ENCODE results near the gene NPR1. TPM values are rescaled to one million over a fixed set of nuclear protein-coding genes. Genes with fewer than 3 reads are reported as not detected.
A peak's percentile ranks its signal among the peaks of the same experiment; 100 is the strongest.
"Not testable (repeated sequence)": the region's sequence is repeated elsewhere in the genome, so short reads cannot be mapped to it uniquely, and the experiment has no call there.

NPR1 gene
- total and polyA plus RNA-seq, 2 experiments from 2014 or later, result 0.19 TPM; not detected in 1

GRCh38 chr1:153663211-153663610, 15.3 kb upstream of the NPR1 start:
- Histone ChIP-seq H3K9ac (no peak overlapping the region), H3K9me3 (ENCODE audit: low read depth) (no peaks in the 10 kb centered on the region), H3K27me3 (replicated peaks; ENCODE audit: insufficient read depth) (no peaks in the 10 kb centered on the region), H3K36me3 (ENCODE audit: low read depth) (peaks cover 73% of the 10 kb centered on the region), H2AFZ (no peak overlapping the region), H3K4me3 (no peak overlapping the region), H3F3A (ENCODE audit: insufficient read depth) (peaks cover 73% of the 10 kb centered on the region), H4K20me1 (ENCODE audit: insufficient read depth) (no peaks in the 10 kb centered on the region), H3K27ac (peak overlapping the region; percentile 64), H3K79me2 (ENCODE audit: insufficient read depth) (peaks cover 56% of the 10 kb centered on the region), H3K4me2 (ENCODE audit: unreplicated experiment) (no peak overlapping the region), H3K4me1 (ENCODE audit: insufficient read depth) (peaks cover 10% of the 10 kb centered on the region; the same call in 1 of the 2 replicates), H3K9me2 (ENCODE audit: insufficient read depth) (no peaks in the 10 kb centered on the region)
- WGBS, 2 experiments (ENCODE audit: low coverage in 1 of 2, low lambda C conversion rate in 2 of 2, missing lambda C conversion rate in 2 of 2), result 77 to 82% methylated on average over 5 of the region's 5 CpGs
- peak; percentile 68 for DNase-seq
- in situ Hi-C loops (cut with MboI), result no loop called here
- TF ChIP-seq EZH2phosphoT487 (IDR thresholded peaks at IDR 0.05; ENCODE audit: insufficient read depth, low read depth) (no peak), EZH2 (IDR thresholded peaks at IDR 0.05; ENCODE audit: insufficient read depth, poor library complexity, severe bottlenecking) (no peak)

- Histone ChIP-seq H2AFZ (no peak overlapping the region), H3K27me3 (replicated peaks; ENCODE audit: insufficient read depth) (no peaks in the 10 kb centered on the region), H3K4me3 (no peak overlapping the region), H4K20me1 (ENCODE audit: insufficient read depth) (no peaks in the 10 kb centered on the region), H3K79me2 (ENCODE audit: insufficient read depth) (peaks cover 63% of the 10 kb centered on the region), H3F3A (ENCODE audit: insufficient read depth) (peaks cover 73% of the 10 kb centered on the region), H3K9me2 (ENCODE audit: insufficient read depth) (no peaks in the 10 kb centered on the region), H3K4me1 (ENCODE audit: insufficient read depth) (peaks cover 12% of the 10 kb centered on the region), H3K9me3 (ENCODE audit: low read depth) (no peaks in the 10 kb centered on the region), H3K4me2 (ENCODE audit: unreplicated experiment) (no peak overlapping the region), H3K36me3 (ENCODE audit: low read depth) (peaks cover 74% of the 10 kb centered on the region), H3K27ac (no peak overlapping the region), H3K9ac (no peak overlapping the region)
- DNase-seq, result no peak
- 79 to 85% methylated on average over 4 of the region's 4 CpGs for WGBS, 2 experiments (ENCODE audit: low coverage in 1 of 2, low lambda C conversion rate in 2 of 2, missing lambda C conversion rate in 2 of 2)
- in situ Hi-C loops (cut with MboI), result no loop called here
- no peak for TF ChIP-seq EZH2 (IDR thresholded peaks at IDR 0.05; ENCODE audit: insufficient read depth, poor library complexity, severe bottlenecking)
- TF ChIP-seq EZH2phosphoT487 (IDR thresholded peaks at IDR 0.05; ENCODE audit: insufficient read depth, low read depth), result no peak
These were observed 11.0 kb upstream of the NPR1 start for GRCh38 chr1:153667439-153667838.

- 86 to 89% methylated on average over 8 of the region's 8 CpGs for WGBS, 2 experiments (ENCODE audit: low coverage in 1 of 2, low lambda C conversion rate in 2 of 2, missing lambda C conversion rate in 2 of 2)
- H3K4me1 ChIP-seq (ENCODE audit: insufficient read depth); H4K20me1 ChIP-seq (ENCODE audit: insufficient read depth); H3K4me2 ChIP-seq (ENCODE audit: unreplicated experiment); H3K4me3 ChIP-seq; H2AFZ ChIP-seq; H3K9me3 ChIP-seq (ENCODE audit: low read depth); H3K9ac ChIP-seq; H3K9me2 ChIP-seq (ENCODE audit: insufficient read depth); H3K27me3 ChIP-seq (replicated peaks; ENCODE audit: insufficient read depth); in situ Hi-C loops (cut with MboI); H3K27ac ChIP-seq; DNase-seq: not testable (repeated sequence)
- H3F3A ChIP-seq (ENCODE audit: insufficient read depth), result peaks cover 73% of the 10 kb centered on the region
- peaks cover 63% of the 10 kb centered on the region for H3K79me2 ChIP-seq (ENCODE audit: insufficient read depth)
- H3K36me3 ChIP-seq (ENCODE audit: low read depth), result peaks cover 61% of the 10 kb centered on the region
These were observed 9.8 kb upstream of the NPR1 start for GRCh38 chr1:153668672-153669071.

GRCh38 chr1:153669606-153670005, 8.9 kb upstream of the NPR1 start:
- H3K9me2 ChIP-seq (ENCODE audit: insufficient read depth), result no peaks in the 10 kb centered on the region
- no peaks in the 10 kb centered on the region for H4K20me1 ChIP-seq (ENCODE audit: insufficient read depth)
- no peak overlapping the region for H3K27ac ChIP-seq
- H3K4me2 ChIP-seq (ENCODE audit: unreplicated experiment), result peak overlapping the region; percentile 95
- WGBS, 2 experiments (ENCODE audit: low coverage in 1 of 2, low lambda C conversion rate in 2 of 2, missing lambda C conversion rate in 2 of 2), result 69 to 71% methylated on average over 6 of the region's 6 CpGs
- DNase-seq, result no peak
- H3K9ac ChIP-seq, result peak overlapping the region; percentile 97
- TF ChIP-seq EZH2 (IDR thresholded peaks at IDR 0.05; ENCODE audit: insufficient read depth, poor library complexity, severe bottlenecking) (no peak), EZH2phosphoT487 (IDR thresholded peaks at IDR 0.05; ENCODE audit: insufficient read depth, low read depth) (no peak)
- H3K4me3 ChIP-seq, result peak overlapping the region; percentile 97
- peaks cover 64% of the 10 kb centered on the region for H3F3A ChIP-seq (ENCODE audit: insufficient read depth)
- H3K36me3 ChIP-seq (ENCODE audit: low read depth), result peaks cover 52% of the 10 kb centered on the region
- in situ Hi-C loops (cut with MboI), result no loop called here
- peaks cover 9% of the 10 kb centered on the region for H3K4me1 ChIP-seq (ENCODE audit: insufficient read depth)
- no peaks in the 10 kb centered on the region for H3K9me3 ChIP-seq (ENCODE audit: low read depth)
- no peaks in the 10 kb centered on the region for H3K27me3 ChIP-seq (replicated peaks; ENCODE audit: insufficient read depth)
- H2AFZ ChIP-seq, result no peak overlapping the region
- H3K79me2 ChIP-seq (ENCODE audit: insufficient read depth), result peaks cover 62% of the 10 kb centered on the region
